Raji (cell line): ENCODE results near the gene DNAJC16.

Experiments
- POLR2A ChIP-seq: IDR thresholded peaks from 2 replicates; pipeline ENCODE4 v1.6.1; 2011; ENCODE audit warnings: low read depth, low read length, control low read depth; ENCODE audit not compliant: insufficient read depth

DNAJC16 gene

DNA sequence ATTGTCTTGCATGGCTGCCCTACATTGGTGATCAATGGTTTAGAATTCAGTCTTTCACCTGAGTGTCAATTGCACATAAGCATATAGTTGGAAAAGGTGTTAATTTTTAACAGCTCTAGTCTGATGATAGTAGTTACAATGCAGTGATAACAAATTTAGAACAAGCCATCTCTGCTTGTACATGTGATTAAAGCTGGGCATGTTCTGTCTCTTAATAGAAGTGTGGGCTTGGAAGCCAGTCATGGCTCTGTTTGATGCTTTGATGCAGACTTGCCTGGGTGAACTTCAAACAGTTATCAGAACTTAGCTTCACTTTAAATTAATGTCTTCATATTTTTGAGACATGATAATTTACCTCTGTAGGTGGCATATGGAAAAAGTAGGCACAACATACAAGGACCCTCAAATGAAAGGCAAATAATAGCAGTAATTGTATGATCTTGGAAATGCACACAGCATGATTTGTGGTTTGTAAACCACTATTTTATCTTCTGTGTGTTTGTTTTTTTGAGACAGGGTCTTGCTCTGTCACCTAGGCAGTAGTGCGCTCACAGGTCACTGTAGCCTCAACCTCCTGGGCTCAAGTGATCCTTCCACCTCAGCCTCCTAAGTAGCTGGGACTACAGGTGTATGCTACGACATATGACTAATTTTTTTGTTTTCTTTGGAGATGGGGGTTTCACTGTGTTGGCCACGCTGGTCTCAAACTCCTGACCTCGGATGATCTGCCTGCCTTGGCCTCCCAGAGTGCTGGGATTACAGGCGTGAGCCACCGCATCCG, 94.4 kb downstream of the DNAJC16 start:
- TF ChIP-seq POLR2A: no peak

DNA sequence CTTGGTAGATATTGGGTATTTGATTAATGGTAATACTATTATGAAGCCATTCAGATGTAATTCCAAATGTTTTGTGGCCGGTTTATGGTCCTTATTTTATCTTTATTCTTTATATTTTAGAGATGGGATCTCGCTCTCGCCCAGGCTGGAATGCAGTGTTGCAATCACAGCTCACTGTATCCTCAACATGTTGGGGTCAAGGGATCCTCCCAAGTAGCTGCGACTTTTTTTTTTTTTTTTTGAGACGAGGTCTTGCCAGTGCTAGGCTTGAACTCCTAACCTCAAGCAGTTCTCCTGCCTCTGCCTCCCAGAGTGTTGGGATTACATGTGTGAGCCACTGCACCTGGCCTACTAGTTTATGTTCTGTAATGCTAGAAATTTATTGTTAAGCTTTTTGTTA, 95.3 kb downstream of the DNAJC16 start:
- no peak for TF ChIP-seq POLR2A

DNA sequence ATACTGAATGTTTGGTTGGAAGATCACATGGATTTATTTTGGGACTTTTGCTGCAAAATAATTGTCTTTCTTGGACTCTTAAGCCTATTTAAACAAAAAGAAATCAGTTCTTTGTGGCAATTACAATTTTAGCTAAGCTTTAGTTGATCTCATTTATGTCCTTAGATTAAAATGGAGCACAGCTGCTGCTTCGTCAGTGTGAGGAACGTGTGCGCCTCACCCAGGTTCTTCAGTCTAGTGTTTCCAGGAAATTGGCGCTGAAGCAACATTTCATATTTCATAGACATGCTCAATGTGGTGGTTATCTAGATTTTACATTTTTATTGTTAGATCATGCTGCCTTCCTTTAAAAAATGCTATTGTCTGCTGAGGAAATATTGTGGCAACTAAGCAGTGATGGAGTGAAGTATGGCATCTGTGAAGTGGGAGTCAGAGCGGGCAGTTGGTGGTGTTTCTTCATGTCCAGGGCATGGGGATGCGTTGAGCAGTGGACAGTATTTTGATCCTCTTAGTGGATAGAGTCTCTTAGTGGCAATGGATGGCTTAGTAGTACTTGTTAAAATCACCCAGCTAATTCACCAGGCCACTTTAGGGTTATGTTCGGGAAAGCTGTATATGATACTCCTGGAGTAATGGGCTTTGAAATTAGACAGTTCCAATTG, 96.2 kb downstream of the DNAJC16 start:
- TF ChIP-seq POLR2A: no peak

DNA sequence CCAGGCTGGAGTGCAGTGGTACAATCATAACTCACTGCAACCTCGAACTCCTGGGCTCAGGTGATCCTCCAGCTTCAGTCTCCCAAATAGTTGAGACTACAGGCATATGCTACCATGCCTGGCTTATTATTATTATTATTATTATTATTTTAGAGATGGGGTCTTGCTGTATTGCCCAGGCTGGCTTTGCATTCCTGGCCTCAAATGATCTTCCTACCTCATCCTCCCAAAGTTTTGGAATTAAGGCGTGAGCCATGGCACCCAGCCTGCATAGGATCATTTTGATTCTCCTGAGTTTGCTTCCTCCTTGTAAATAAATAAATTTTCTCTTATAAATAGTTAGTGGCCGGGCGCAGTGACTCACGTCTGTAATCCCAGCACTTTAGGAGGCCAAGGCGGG, 96.8 kb downstream of the DNAJC16 start:
- TF ChIP-seq POLR2A: no peak

DNA sequence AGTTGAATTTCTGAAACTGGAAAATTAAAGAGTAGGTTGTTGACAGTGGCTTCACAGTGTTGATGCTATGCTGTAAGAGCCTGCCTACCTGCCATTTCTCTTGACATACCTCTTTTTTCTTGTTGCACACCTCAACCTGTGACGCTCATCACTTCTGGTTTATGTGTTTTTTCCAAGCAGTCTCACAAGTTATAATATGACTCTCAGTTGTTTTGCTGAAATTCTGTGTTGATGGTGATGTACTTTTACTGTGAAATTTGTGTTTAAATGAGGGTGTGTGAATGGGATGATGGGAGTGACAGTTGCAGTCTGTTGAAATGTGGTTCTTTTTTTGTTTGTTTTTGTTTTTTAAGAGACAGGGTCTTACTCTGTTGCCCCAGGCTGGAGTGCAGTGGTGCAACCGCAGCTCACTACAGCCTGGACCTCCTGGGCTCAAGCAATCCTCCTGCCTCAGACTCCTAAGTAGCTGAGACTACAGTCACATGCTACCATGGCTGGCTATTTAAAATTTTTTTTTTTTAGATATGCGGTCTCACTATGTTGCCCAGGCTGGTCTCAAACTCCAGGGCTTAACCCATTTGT, 97.6 kb downstream of the DNAJC16 start:
- TF ChIP-seq POLR2A: no peak

DNA sequence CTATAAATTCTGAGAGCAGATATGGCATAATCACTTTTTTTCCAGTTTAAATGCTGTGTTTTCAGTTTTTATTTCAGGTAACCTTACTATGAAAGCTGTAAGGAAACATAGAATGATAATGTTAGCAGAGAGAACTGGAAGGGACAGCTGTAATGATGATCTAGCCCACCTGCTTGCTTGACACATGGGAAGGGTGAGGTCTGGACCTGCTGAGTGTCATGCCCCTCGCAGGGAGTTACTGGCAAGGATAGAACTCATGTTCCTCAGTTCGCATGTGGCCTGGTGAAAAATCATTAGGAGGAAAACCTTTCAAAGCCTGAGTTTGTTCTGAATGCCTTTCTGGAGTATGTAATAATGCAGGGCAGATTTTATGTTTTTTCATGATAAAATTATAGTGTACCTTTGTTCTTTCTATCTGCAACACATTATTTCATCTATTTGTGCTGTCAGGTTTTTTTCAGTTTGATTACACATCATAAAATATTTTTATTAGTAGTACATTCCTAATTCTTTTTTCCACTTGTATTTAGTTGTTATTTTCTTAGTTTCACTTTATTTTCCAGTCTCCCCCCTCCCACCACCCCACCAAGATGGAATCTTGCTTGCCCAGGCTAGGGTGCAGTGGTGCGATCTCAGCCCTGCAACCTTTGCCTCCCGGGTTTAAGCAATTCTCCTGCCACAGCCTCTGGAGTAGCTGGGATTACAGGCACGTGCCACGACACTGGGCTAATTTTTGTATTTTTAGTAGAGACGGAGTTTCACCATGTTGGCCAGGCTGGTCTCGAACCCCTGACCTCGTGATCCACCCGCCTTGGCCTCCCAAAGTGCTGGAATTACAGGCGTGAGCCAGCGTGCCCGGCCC, 98.6 kb downstream of the DNAJC16 start:
- TF ChIP-seq POLR2A: no peak
